ENCODE measurements around the gene MTPN.

GRCh38 chr7:135975166-135975565 is 2.0 kb downstream of the MTPN start:
- TF ChIP-seq CTCF (IDR thresholded peaks at IDR 0.05) = no peak
- no peak for TF ChIP-seq POLR2A (IDR thresholded peaks at IDR 0.05)

All from Peyer's patch (tissue), 4 donors.